GM10248 (cell line): ENCODE results near the gene TANGO2.

Experiments used
- CTCF ChIA-PET: fragments of 300-600 bp; sonication (Branson Sonifier 250); formaldehyde crosslinking; extraction: SDS; loops from one replicate; lab custom pipeline; 2021; ENCODE audit warnings: antibody characterized with exemption; lab: Yijun Ruan, JAX
- POLR2A ChIA-PET: fragments of 350-650 bp; sonication (Branson Sonifier 250); formaldehyde crosslinking; extraction: SDS; loops from one replicate; lab custom pipeline; 2020; ENCODE audit warnings: antibody characterized with exemption; lab: Yijun Ruan, JAX
- DNase-seq: peaks from one replicate; pipeline ENCODE4 v3.0.0; 2012; ENCODE audit errors: extremely low spot score
- CTCF ChIP-seq: IDR thresholded peaks from 2 replicates; pipeline ENCODE4 v1.5.1; 2012; ENCODE audit warnings: mild to moderate bottlenecking, low read depth; ENCODE audit errors: extremely low read depth, missing control alignments, control extremely low read depth

TANGO2 gene

DNA sequence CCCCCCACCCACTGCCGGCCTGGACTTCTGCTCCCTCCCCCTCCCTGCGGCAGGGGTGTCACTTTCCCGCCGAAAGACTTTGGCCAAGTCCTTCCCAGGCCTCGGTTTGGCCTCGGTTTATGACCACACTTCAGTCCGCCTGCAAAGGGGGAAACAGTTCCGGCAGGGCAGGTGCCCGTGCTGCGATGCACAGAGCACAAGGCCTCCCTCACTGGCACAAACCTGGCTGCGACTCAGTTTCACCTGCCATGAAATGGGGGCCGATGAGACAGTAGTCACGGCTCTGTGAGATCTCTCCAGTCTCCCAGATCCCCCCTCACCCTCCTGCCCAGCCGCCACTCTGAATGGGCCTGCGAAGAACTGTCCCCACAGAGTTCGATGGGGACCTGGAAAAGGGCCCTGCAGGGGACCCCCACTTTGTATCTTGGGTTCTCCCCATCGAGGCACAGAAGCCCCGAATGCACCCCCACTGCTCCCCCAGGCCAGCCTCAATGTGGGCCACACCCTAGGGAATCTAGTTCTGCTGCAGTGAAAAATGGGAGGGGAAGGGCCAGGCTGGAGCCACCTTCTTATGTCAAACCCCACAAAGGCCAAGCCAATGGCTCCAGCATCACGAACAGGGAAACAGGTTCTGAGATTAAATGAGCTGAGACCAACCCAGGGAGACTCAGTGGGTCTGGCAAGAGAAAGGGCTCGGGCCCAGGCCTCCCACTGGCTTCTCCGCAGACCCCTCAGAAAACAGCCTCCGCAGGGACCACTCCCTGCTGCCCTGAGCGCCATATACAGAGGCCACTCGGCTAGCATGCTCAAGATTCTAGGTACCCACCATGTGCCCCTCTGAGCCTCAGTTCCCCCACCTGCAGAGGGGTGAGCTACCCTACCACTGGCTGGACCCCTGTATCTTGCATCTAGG, 33.3 kb upstream of the TANGO2 start:
- ChIA-PET POLR2A (no interaction called here), CTCF (interaction anchor here (1.6 to 1.7 kb wide), 2 partner anchors 17 to 40 kb away, joined by 4 to 5 read pairs; no protein-coding TSS in a partner anchor)
- no peak for TF ChIP-seq CTCF

DNA sequence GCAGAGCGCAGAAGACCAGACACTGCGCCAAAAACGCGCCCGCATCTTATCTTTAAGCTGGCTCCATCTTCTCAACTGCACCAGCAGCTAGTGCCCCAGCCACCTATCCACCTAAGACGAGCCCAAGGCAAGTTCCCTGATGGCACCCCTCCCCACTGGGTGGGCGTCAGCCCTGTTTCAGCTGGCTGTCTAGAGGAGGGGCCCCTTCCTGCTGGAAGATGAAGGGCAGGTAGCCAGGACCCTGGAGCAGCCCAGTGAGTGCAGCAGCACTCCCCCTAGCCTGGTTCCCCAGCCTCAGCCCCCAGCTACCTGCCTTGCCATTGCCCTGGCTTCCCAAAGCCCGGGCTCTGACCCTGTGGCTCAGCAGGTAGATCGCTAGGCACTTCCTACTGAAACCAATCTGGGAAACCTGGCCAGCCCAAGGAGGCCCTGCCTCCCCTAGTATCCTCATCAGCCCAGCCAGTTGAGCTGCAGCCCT, 32.5 kb upstream of the TANGO2 start:
- ChIA-PET POLR2A (no interaction called here), CTCF (interaction anchor here (1.7 kb wide), 1 partner anchor 41 kb away, joined by 4 read pairs; no protein-coding TSS in a partner anchor)
- no peak for TF ChIP-seq CTCF
- DNase-seq: no peak

More for the DNA sequence above, 33.3 kb upstream of the TANGO2 start:
- DNase-seq: no peak

DNA sequence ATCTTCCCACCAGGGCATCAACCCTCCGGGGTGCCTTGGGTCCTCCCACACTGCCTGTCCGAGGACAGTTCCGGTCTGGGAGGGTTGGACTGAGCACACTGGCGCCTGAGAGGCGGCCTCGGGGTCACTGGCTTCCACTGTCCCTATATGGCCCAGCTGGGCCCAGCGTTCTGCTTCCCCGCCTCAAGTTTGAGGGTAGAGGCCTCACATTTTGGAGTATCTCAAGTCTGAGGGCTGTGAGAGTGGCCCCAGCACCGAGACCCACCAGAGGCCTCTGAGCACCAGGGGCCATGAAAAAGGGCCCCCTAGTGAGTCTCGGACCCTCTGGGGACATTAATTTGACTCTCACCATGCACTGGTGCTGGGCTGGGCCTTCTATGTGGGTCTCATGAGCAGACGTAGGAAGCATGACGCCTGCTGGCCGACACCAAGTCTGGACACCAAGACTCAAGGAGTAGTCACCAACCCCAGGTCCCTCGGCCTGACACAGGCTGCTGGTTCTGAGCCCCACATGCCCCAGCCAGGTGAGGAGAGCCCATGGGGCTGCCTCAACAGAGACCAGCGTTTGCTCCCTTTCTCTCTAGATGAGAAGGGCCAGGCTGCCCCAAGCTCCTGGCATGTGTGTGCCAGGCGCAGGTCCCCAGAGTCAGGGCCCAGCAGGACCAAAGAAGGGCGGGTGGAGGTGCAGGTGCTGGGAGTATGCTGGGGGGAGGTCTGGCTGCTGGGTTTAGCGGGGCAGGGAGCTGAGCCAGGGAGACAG, 31.8 kb upstream of the TANGO2 start:
- CTCF ChIA-PET: interaction anchor here (1.1 to 2.2 kb wide), 5 partner anchors 23 to 258 kb away, joined by 3 to 7 read pairs (median 4); no protein-coding TSS in a partner anchor
- POLR2A ChIA-PET: no interaction called here

DNA sequence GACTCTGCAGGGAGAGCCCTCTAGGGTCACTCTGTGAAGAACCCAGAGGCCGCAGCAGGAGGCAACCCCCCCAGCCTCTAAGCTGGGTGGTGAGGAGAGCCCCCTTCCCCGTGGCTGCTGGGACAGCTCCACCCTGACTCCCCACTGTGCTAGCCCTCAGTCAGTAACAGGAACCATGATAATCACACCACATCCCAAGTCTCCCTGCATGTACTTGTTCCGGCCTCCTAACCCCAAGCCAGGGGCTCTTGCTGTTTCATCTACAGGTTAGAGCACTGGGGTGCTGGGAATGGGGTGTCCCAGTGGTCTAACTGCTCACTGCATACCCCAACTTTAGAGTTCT, 31.2 kb upstream of the TANGO2 start:
- DNase-seq: no peak
- POLR2A ChIA-PET: no interaction called here
- TF ChIP-seq CTCF: no peak
- CTCF ChIA-PET: interaction anchor here (1.1 to 2.2 kb wide), 4 partner anchors 23 to 259 kb away, joined by 3 to 7 read pairs (median 4); no protein-coding TSS in a partner anchor

More for the DNA sequence above, 31.8 kb upstream of the TANGO2 start:
- DNase-seq: no peak
- TF ChIP-seq CTCF: no peak

GRCh38 chr22:19990188-19990587, 30.7 kb upstream of the TANGO2 start:
- no peak for DNase-seq
- no peak for TF ChIP-seq CTCF
- CTCF ChIA-PET: interaction anchor here (0.6 to 2.8 kb wide), 5 partner anchors 20 to 260 kb away, joined by 3 to 7 read pairs (median 4); no protein-coding TSS in a partner anchor
- POLR2A ChIA-PET: no interaction called here
